ENCODE data around the gene UBR3. TPM values are rescaled to one million over a fixed set of nuclear protein-coding genes. Genes with fewer than 3 reads are reported as not detected.

The UBR3 gene
- total RNA-seq, 6 experiments from 2014 or later = 30.1 to 46.3 (median 40.5) TPM

DNA sequence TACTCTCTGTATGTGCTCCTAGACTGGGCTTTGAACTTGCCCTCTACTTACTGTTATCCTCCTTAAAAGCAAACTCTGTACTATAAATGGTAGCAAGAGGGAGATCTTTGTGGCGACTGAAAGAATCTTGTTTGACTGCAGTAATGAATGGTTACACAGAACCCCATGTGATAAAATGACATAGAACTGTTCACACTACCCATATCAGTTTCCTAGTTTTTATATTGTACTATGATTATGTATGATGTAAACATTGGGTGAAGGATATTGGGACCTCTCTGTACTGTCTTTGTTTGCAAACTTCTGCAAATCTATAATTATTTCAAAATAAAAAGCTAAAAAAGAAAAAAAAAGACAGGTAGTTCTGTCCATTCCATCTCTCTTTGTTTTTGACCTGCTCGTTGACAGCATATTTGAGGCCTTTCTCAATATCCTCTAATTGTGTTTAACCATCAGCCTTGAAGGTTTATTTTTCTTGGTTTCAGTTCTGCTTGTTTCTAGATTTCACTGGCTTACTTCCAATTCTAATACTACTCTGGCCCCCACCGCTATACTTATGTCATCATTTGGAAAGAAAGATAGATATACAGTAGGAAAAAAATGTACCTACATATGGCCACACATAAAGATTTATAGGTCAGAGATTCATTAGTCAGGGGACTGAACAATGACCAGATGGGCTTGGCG is 271.5 kb downstream of the UBR3 start:
- Mint-ChIP-seq H3K36me3 (ENCODE audit: low read depth) (no peaks in the 10 kb centered on the region), H3K9me3 (no peaks in the 10 kb centered on the region; the same call in 1 of the 2 replicates), H3K27ac (no peak overlapping the region), H3K4me3 (no peak overlapping the region), H3K27me3 (ENCODE audit: insufficient read depth) (no peaks in the 10 kb centered on the region), H3K4me1 (ENCODE audit: low read depth) (no peaks in the 10 kb centered on the region)
- TF ChIP-seq, protein P1, sequence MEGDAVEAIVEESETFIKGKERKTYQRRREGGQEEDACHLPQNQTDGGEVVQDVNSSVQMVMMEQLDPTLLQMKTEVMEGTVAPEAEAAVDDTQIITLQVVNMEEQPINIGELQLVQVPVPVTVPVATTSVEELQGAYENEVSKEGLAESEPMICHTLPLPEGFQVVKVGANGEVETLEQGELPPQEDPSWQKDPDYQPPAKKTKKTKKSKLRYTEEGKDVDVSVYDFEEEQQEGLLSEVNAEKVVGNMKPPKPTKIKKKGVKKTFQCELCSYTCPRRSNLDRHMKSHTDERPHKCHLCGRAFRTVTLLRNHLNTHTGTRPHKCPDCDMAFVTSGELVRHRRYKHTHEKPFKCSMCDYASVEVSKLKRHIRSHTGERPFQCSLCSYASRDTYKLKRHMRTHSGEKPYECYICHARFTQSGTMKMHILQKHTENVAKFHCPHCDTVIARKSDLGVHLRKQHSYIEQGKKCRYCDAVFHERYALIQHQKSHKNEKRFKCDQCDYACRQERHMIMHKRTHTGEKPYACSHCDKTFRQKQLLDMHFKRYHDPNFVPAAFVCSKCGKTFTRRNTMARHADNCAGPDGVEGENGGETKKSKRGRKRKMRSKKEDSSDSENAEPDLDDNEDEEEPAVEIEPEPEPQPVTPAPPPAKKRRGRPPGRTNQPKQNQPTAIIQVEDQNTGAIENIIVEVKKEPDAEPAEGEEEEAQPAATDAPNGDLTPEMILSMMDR (IDR thresholded peaks at IDR 0.05) = no peak
- no peak for DNase-seq

DNA sequence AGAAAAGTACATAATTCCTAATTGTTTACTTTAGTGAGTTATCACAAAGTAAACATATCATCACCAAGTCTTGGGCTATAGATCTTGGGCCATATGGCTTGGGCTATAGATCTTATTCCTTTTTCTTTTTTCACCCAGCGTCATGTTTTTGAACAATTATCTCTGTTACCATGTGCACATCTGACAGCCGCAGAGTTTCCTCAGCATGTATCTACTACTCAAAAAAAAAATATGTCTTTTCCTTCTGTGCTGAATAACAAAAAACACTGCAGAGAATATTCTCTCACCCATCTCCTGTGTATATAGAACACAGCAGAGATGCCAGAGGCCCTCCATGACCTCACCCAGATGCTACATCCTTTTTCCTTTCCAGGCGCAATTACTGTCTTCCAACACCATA is 274.5 kb downstream of the UBR3 start:
- no peaks in the 10 kb centered on the region for H3K36me3 Mint-ChIP-seq (ENCODE audit: low read depth)
- DNase-seq = no peak
- no peaks in the 10 kb centered on the region for H3K4me1 Mint-ChIP-seq (ENCODE audit: low read depth)
- TF ChIP-seq, protein P1 (IDR thresholded peaks at IDR 0.05) = no peak
- no peaks in the 10 kb centered on the region for H3K27me3 Mint-ChIP-seq (ENCODE audit: insufficient read depth)
- no peaks in the 10 kb centered on the region; the same call in 1 of the 2 replicates for H3K9me3 Mint-ChIP-seq
- no peak overlapping the region for H3K4me3 Mint-ChIP-seq
- no peak overlapping the region for H3K27ac Mint-ChIP-seq

DNA sequence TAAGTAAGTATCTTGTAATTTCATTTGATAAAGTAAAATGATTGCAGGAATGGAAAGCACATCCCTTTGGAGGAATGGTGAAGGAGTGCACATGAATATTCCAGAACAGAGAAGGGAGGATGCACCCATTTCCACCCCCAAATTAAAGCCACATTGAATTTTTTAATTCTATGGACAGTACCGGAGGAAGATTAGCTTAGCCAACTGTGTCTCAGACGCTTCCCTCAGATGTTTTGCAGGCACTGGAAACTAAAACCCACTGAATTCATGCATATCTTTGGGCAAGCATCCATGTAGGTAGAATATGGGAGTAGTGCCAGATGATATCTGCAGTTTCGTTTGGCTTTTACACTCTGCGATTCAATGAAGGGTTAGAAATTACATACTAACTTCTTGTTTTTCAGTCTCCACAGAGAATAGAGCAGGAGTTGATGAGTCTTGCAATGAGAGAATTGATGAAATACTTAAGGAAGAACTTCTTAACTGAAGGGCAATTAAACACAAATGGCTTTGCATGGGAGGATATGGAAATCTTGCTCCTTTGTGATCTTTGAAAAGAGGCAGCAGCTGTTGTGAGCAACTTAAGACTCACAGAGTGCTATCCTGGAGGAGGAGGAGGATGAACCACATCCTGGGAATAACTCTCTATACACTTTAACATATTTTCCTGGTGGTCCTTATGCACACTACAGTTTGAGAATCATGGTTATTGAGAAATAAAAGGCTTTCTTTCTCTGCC is 279.0 kb downstream of the UBR3 start:
- Mint-ChIP-seq H3K4me3 (no peak overlapping the region), H3K4me1 (ENCODE audit: low read depth) (no peaks in the 10 kb centered on the region), H3K36me3 (ENCODE audit: low read depth) (no peaks in the 10 kb centered on the region), H3K27me3 (ENCODE audit: insufficient read depth) (peaks cover 2% of the 10 kb centered on the region; the same call in 1 of the 2 replicates), H3K27ac (no peak overlapping the region), H3K9me3 (no peaks in the 10 kb centered on the region)
- no peak for DNase-seq
- TF ChIP-seq, protein P1 (IDR thresholded peaks at IDR 0.05) = no peak

DNA sequence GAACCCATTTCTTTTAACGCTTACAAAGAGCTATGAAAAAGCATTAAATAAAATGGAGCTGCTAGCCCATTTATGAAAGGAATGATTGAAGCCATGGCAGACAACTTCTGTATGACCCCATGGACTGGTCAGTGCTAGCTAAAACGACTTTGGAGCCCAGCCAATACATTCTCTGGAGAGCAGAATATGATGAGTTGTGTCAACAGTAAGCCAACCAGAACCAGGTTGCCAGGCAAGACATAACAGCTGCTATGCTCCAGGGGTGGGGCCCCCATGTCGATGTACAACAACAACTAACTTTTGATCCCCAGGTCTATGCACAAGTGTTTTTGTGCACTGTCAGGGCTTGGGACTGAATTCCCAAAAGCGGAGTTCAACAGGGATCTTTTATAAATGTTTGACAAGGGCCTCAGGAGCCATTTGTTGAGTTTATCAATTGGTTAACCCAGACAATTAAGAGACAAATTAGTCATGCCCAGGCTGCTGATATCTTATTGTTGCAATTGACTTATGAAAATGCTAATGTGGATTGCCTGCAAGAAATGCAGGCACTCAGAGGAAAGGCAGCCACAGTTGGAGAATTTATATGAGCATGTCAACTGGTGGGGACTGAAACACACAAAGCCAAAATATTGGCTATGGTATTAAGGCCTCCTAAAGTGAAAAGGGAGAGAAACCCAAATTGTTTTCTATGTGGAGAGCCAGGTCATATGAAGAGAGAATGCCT is 286.1 kb downstream of the UBR3 start:
- no peaks in the 10 kb centered on the region for H3K4me1 Mint-ChIP-seq (ENCODE audit: low read depth)
- TF ChIP-seq, protein P1 (IDR thresholded peaks at IDR 0.05) = no peak
- no peaks in the 10 kb centered on the region for H3K36me3 Mint-ChIP-seq (ENCODE audit: low read depth)
- H3K4me3 Mint-ChIP-seq = no peak overlapping the region
- H3K9me3 Mint-ChIP-seq = no peaks in the 10 kb centered on the region; the same call in 1 of the 2 replicates
- peaks cover 6% of the 10 kb centered on the region for H3K27me3 Mint-ChIP-seq (ENCODE audit: insufficient read depth)
- no peak for DNase-seq
- H3K27ac Mint-ChIP-seq = no peak overlapping the region

DNA sequence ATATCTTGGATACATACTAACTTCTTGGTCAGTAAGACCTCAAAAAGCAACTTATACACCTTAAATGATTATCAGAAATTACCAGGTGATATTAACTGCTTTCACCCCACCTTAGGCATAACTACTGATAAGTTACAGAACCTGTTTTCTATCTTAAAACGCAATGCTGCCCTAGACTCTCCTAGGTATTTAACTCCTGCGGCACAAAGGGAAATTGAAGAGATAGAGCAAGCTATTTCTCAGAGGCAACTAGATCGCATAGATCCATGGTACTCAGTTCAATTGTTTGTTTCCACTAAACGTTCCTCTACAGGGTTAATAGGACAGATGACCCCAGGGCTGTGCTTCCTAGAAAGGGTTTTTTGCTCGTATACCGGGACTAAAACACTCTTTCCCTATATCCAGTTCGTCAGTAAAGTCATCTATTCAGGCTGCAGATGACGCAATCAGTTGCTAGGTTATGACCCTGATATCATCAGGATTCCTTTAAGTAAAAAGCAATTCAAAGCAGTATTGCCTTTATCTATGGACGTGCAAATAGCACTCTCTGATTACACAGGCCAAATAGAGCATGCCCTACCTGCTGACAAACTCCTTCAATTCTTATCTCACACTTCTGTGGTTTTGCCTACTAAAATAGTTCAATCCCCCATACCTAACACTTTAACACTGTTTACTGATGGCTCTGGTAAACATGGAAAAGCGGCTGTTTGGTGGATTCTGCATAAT is 288.4 kb downstream of the UBR3 start:
- Mint-ChIP-seq H3K4me1 (ENCODE audit: low read depth) (no peaks in the 10 kb centered on the region), H3K9me3 (peaks cover 8% of the 10 kb centered on the region), H3K36me3 (ENCODE audit: low read depth) (no peaks in the 10 kb centered on the region), H3K27me3 (ENCODE audit: insufficient read depth) (peaks cover 6% of the 10 kb centered on the region), H3K27ac (no peak overlapping the region), H3K4me3 (no peak overlapping the region)
- DNase-seq = no peak
- TF ChIP-seq, protein P1 (IDR thresholded peaks at IDR 0.05) = no peak

All from HFFc6 (cell line).